H1 (cell line): ENCODE measurements around the gene TAS2R31.

Experiments
- JUND ChIP-seq: IDR thresholded peaks from 2 replicates; pipeline ENCODE4 v1.6.1; 2011; ENCODE audit warnings: mild to moderate bottlenecking, improper control_type of control experiment, low read length
- POLR2AphosphoS5 ChIP-seq: IDR thresholded peaks from 2 replicates; pipeline ENCODE4 v1.6.1; 2011; ENCODE audit warnings: low read depth, low read length
- RAD21 ChIP-seq, 2 experiments: IDR thresholded peaks in 1 of 2; conservative IDR thresholded peaks in 1 of 2; 2 replicates each; pipeline ENCODE4 v1.6.1; 2011; ENCODE audit warnings: low read depth in 2 of 2, low read length in 2 of 2, improper control_type of control experiment in 1 of 2, inconsistent platforms in 1 of 2, mild to moderate bottlenecking in 1 of 2, moderate library complexity in 1 of 2
- TF ChIP-seq, protein P1 (sequence below), 3 experiments: IDR thresholded peaks; 1 replicate in 2 of 3; 2 replicates in 1 of 3; pipeline versions ENCODE4 v1.5.1 to v1.6.1; 2011; ENCODE audit warnings: low read length in 3 of 3, mild to moderate bottlenecking in 3 of 3, inconsistent platforms in 2 of 3, low read depth in 1 of 3, moderate library complexity in 1 of 3; ENCODE audit not compliant: insufficient read depth in 1 of 3; ENCODE audit errors: control extremely low read depth in 1 of 3

DNA sequence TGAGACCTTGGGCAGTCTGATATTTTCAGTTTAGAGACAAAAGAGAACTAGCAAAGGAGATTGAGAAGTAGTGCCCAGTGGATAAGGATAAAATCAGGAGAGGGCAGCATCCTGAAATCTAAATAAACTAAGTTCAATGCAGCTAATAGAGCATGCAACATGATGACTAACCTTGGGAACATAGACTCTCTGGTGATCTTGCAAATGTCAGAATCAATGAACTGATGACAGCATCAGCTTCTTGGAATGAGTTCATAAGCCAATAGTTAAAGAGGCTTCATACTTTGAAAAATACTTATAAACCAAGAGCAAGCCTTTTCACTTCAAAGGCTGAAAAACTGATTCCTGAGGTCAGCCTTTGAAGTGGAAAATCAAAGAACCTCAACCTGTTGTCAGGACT lies 17.0 kb downstream of the TAS2R31 start:
- no peak for TF ChIP-seq POLR2AphosphoS5
- TF ChIP-seq, protein P1, sequence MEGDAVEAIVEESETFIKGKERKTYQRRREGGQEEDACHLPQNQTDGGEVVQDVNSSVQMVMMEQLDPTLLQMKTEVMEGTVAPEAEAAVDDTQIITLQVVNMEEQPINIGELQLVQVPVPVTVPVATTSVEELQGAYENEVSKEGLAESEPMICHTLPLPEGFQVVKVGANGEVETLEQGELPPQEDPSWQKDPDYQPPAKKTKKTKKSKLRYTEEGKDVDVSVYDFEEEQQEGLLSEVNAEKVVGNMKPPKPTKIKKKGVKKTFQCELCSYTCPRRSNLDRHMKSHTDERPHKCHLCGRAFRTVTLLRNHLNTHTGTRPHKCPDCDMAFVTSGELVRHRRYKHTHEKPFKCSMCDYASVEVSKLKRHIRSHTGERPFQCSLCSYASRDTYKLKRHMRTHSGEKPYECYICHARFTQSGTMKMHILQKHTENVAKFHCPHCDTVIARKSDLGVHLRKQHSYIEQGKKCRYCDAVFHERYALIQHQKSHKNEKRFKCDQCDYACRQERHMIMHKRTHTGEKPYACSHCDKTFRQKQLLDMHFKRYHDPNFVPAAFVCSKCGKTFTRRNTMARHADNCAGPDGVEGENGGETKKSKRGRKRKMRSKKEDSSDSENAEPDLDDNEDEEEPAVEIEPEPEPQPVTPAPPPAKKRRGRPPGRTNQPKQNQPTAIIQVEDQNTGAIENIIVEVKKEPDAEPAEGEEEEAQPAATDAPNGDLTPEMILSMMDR (IDR thresholded peaks at IDR 0.05; ENCODE audit: control extremely low read depth in 1 of 3, insufficient read depth in 1 of 3, low read depth in 1 of 3, low read length in 3 of 3): no peak
- TF ChIP-seq RAD21 (IDR thresholded peaks at IDR 0.05 in 1 of 2, conservative IDR thresholded peaks at IDR 0.05 in 1 of 2; ENCODE audit: low read depth in 2 of 2, low read length in 2 of 2): no peak
- no peak for TF ChIP-seq JUND
